Measurements from ENCODE around the gene GJA9.

- TF ChIP-seq USF1 (IDR thresholded peaks at IDR 0.05) (no peak), ZBTB7A (IDR thresholded peaks at IDR 0.05; ENCODE audit: low read depth) (no peak), TAF1 (IDR thresholded peaks at IDR 0.05; ENCODE audit: low read depth) (no peak), YY1 (IDR thresholded peaks at IDR 0.05; ENCODE audit: low read depth) (no peak), EP300 (IDR thresholded peaks at IDR 0.05; ENCODE audit: borderline replicate concordance) (no peak), CREB1 (IDR thresholded peaks at IDR 0.05; ENCODE audit: low read depth) (no peak), CEBPB (IDR thresholded peaks at IDR 0.05) (no peak), EGR1 (IDR thresholded peaks at IDR 0.05) (no peak), TEAD4 (IDR thresholded peaks at IDR 0.05) (no peak), MAX (IDR thresholded peaks at IDR 0.05) (no peak), RAD21 (IDR thresholded peaks at IDR 0.05; ENCODE audit: low read depth) (no peak), FOXM1 (IDR thresholded peaks at IDR 0.05; ENCODE audit: borderline replicate concordance, low read depth) (no peak)
These were observed 7.3 kb upstream of the GJA9 start for GRCh38 chr1:38888423-38889333.
